ENCODE results near the gene SH3D19.

Gene SH3D19

GRCh38 chr4:151133311-151133710 lies 192.1 kb downstream of the SH3D19 start:
- Histone ChIP-seq H3K4me3 (ENCODE audit: low read depth, low read length) (no peak overlapping the region), H3K36me3 (replicated peaks) (peaks cover 16% of the 10 kb centered on the region), H3K27ac (no peak overlapping the region), H3K27me3 (replicated peaks) (no peaks in the 10 kb centered on the region)
- no peak for TF ChIP-seq CTCF (IDR thresholded peaks at IDR 0.05; ENCODE audit: low read depth, low read length, missing control alignments)
- in situ Hi-C loops (cut with HindIII; ENCODE audit: low pct_ligation_motif_present, low sequenced_read_pairs) = no loop called here
- DNase-seq = no peak

GRCh38 chr4:151129796-151130195 lies 195.6 kb downstream of the SH3D19 start:
- Histone ChIP-seq H3K4me3 (ENCODE audit: low read depth, low read length) (no peak overlapping the region), H3K27ac (no peak overlapping the region), H3K27me3 (replicated peaks) (no peaks in the 10 kb centered on the region), H3K36me3 (replicated peaks) (peaks cover 28% of the 10 kb centered on the region)
- no peak for DNase-seq
- TF ChIP-seq CTCF (IDR thresholded peaks at IDR 0.05; ENCODE audit: low read depth, low read length, missing control alignments) = no peak
- in situ Hi-C loops (cut with HindIII; ENCODE audit: low pct_ligation_motif_present, low sequenced_read_pairs) = no loop called here

- Histone ChIP-seq H3K27me3 (replicated peaks) (no peaks in the 10 kb centered on the region), H3K27ac (no peak overlapping the region), H3K36me3 (replicated peaks) (peaks cover 5% of the 10 kb centered on the region), H3K4me3 (ENCODE audit: low read depth, low read length) (no peak overlapping the region)
- peak; percentile 77 for TF ChIP-seq CTCF (IDR thresholded peaks at IDR 0.05; ENCODE audit: low read depth, low read length, missing control alignments)
- DNase-seq = peak; percentile 71
- in situ Hi-C loops (cut with HindIII; ENCODE audit: low pct_ligation_motif_present, low sequenced_read_pairs) = no loop called here
These were observed 207.9 kb downstream of the SH3D19 start for GRCh38 chr4:151117371-151117962.

GRCh38 chr4:151114986-151115385 lies 210.4 kb downstream of the SH3D19 start:
- Histone ChIP-seq H3K4me3 (ENCODE audit: low read depth, low read length) (no peak overlapping the region), H3K27me3 (replicated peaks) (no peaks in the 10 kb centered on the region), H3K36me3 (replicated peaks) (peaks cover 4% of the 10 kb centered on the region), H3K27ac (no peak overlapping the region)
- DNase-seq = no peak
- TF ChIP-seq CTCF (IDR thresholded peaks at IDR 0.05; ENCODE audit: low read depth, low read length, missing control alignments) = no peak
- in situ Hi-C loops (cut with HindIII; ENCODE audit: low pct_ligation_motif_present, low sequenced_read_pairs) = no loop called here

- Histone ChIP-seq H3K36me3 (replicated peaks) (peaks cover 4% of the 10 kb centered on the region), H3K27ac (no peak overlapping the region)
- in situ Hi-C loops (cut with HindIII; ENCODE audit: low pct_ligation_motif_present, low sequenced_read_pairs) = no loop called here
These were observed 211.1 kb downstream of the SH3D19 start for GRCh38 chr4:151114338-151114737.

More at GRCh38 chr4:151114338-151114737, 211.1 kb downstream of the SH3D19 start:
- no peak for TF ChIP-seq CTCF (IDR thresholded peaks at IDR 0.05; ENCODE audit: low read depth, low read length, missing control alignments)
- DNase-seq = no peak
- Histone ChIP-seq H3K27me3 (replicated peaks) (no peaks in the 10 kb centered on the region), H3K4me3 (ENCODE audit: low read depth, low read length) (no peak overlapping the region)
